Naive B cell (primary cell): ENCODE results near the gene CKM. TPM values are rescaled to one million over a fixed set of nuclear protein-coding genes. Genes with fewer than 3 reads are reported as not detected.
A peak's percentile ranks its signal among the peaks of the same experiment; 100 is the strongest.

Experiments used
- ATAC-seq, 2 donors: fragments of 150-1000 bp; cut with Tn5 transposase; 2 replicates each; pipeline ENCODE4 v1.10.0; 2021; ENCODE audit warnings: low read depth in 2 of 2, mild to moderate bottlenecking in 2 of 2, moderate library complexity in 2 of 2
- DNase-seq: peaks from one replicate; pipeline ENCODE4 v3.0.0; 2022
- H3K27ac Mint-ChIP-seq, 6 donors: one replicate each; pipeline ENCODE4 v1.8.0; 2020 to 2022; ENCODE audit warnings: mild to moderate bottlenecking in 6 of 6, mixed read lengths in 6 of 6, moderate library complexity in 5 of 6, inconsistent platforms in 2 of 6
- H3K27me3 Mint-ChIP-seq, 3 donors: one replicate each; pipeline ENCODE4 v1.8.0; 2021 to 2022; ENCODE audit warnings: mixed read lengths in 3 of 3, mild to moderate bottlenecking in 1 of 3
- H3K36me3 Mint-ChIP-seq, 2 donors: one replicate each; pipeline ENCODE4 v1.8.0; 2020 to 2022; ENCODE audit warnings: mixed read lengths in 2 of 2, inconsistent platforms in 1 of 2, mild to moderate bottlenecking in 1 of 2
- H3K4me1 Mint-ChIP-seq, 3 donors: one replicate each; pipeline ENCODE4 v1.8.0; 2020 to 2022; ENCODE audit warnings: mixed read lengths in 3 of 3, inconsistent platforms in 1 of 3, mild to moderate bottlenecking in 1 of 3, moderate library complexity in 1 of 3
- H3K4me3 Mint-ChIP-seq, 8 donors: one replicate each; pipeline ENCODE4 v1.8.0; 2020 to 2022; ENCODE audit warnings: mild to moderate bottlenecking in 8 of 8, mixed read lengths in 8 of 8, moderate library complexity in 8 of 8, inconsistent platforms in 2 of 8
- H3K9me3 Mint-ChIP-seq, 7 donors: one replicate each; pipeline ENCODE4 v1.8.0; 2020 to 2022; ENCODE audit warnings: mixed read lengths in 7 of 7, mild to moderate bottlenecking in 5 of 7, inconsistent platforms in 2 of 7, moderate library complexity in 1 of 7
- polyA plus RNA-seq, 6 donors: library from polyadenylated mRNA; unstranded; fragments of 300-500 nt; fragmentation: Illumina TruSeq; gene quantifications; one replicate each; pipeline ENCODE4 v1.2.3, GENCODE V29; 2021; ENCODE audit warnings: low read depth in 6 of 6

The CKM gene
- polyA plus RNA-seq, 6 donors from 2014 or later, result not detected

DNA sequence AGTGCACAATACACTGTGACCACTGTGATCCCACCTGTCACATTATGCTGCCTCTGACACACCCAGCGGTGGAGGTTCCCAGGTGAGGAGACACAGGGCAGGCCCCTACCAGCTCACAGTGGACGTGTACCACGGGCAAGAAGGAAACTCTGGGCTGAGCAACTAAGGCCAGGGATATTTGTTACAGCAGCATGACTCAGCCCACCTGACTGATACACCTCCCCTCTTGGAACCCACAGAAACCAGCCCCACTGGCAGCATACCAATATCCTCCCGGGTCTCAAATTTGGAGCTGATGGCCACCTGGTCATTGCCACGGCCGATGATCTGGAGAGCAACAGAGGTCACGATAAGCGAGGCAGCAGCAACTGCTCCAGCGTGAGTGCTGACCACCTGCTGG is 32.7 kb upstream of the CKM start:
- no peak for DNase-seq
- H3K9me3 Mint-ChIP-seq, result no peaks in the 10 kb centered on the region
- no peak overlapping the region for H3K4me3 Mint-ChIP-seq
- peaks cover 0 to 5% (median 0%) of the 10 kb centered on the region in 3 donors for H3K4me1 Mint-ChIP-seq
- peaks cover 5 to 9% of the 10 kb centered on the region in 2 donors for H3K36me3 Mint-ChIP-seq
- no peak overlapping the region for H3K27ac Mint-ChIP-seq
- no peaks in the 10 kb centered on the region for H3K27me3 Mint-ChIP-seq
- ATAC-seq, result no peak

DNA sequence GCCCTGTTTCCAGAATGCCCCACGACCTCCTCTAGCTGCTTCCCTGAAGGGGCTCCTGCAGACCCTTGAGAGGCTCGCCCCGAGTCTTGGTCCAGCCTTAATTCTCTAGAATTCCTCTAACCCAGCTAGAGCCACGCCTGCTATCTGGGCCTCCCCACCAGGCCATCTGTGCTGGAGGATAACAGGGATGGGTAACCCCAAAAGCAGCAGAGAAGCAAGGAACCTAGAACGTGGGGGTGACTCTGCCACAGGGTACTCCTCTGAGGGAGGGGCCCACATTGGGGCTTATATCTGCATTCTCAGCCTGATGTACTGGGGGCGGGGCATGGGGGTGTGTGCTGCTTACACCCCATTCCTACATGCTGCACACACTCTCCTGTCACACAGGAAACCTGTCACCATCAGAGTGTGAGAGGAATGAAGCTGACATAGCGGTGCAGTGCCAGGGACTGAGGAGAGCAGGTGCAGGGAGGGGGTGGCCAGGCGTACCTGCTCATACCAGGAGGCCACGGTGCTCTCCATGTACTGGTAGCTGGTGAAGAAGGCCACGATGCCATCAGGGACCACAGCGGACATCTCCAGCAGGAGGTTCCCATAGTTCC is 31.7 kb upstream of the CKM start:
- DNase-seq, result no peak
- no peak for ATAC-seq
- no peaks in the 10 kb centered on the region for H3K9me3 Mint-ChIP-seq
- no peaks in the 10 kb centered on the region for H3K27me3 Mint-ChIP-seq
- no peak overlapping the region for H3K27ac Mint-ChIP-seq
- peaks cover 0 to 5% (median 0%) of the 10 kb centered on the region in 3 donors for H3K4me1 Mint-ChIP-seq
- H3K4me3 Mint-ChIP-seq, result no peak overlapping the region
- H3K36me3 Mint-ChIP-seq, result peaks cover 5 to 7% of the 10 kb centered on the region in 2 donors

DNA sequence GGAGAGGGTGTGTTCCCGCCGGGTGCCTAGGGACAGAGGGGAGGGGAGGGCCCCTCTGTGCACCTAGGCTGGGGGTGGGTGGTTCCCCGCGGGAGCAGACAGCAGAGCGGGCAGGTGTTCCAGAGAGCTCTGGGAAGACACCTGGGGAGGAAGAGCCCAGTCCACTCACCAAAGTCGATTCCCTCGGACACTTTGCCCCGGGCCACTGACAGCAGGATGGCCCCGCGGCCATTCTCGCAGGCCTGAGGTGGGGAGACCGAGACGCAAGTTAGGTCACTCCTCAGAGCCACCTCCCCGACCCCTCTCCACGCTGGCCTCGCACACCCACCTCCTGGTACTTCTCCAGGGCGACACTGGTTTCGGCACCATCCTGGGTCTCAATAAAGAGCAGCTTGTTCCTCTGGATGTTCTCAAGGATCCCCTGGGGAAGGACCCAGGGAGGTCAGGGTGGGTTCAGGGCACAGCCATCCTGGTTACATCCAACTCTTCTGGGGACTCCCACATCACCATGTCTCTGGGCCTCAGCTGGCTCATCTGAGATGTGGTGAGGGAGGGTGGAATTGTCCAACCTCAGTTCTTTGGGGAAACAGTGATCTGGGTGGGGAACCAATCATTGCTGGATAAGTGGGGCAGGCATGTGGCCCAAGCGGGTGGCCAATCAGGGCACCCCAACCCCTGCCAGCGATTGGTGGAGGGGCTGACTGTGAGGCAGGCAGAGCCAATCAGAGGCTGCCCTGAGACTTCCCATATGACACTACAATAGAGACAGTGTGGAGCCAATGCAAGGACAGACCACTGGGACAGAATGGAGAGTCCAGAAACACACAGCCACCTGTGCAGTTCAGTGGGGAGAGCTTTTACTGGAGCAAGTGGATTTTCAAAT is 30.5 kb upstream of the CKM start:
- peaks cover 0 to 5% (median 0%) of the 10 kb centered on the region in 3 donors for H3K4me1 Mint-ChIP-seq
- H3K36me3 Mint-ChIP-seq, result peaks cover 0 to 5% of the 10 kb centered on the region in 2 donors

DNA sequence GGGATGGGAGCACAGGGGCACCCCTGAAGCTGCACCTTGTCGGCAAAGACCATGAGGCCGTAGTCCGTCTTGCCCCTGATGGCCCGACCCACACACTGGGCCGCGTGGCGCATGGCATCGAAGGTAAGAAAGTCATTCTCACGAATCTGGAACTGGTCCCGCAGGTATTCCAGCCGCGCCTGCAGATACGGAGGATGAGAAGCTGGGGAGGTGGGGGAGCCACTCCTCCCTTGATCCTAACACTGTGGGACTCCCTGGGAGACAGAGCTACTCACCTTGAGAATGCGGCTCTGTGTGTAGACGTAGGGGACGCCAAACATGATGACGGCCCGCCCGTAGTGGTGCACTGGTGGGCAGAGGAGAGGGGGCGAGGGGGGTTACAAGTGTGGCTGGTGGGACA is 29.8 kb upstream of the CKM start:
- H3K4me1 Mint-ChIP-seq, result peaks cover 0 to 5% (median 0%) of the 10 kb centered on the region in 3 donors
- no peak overlapping the region for H3K4me3 Mint-ChIP-seq
- peaks cover 0 to 5% of the 10 kb centered on the region in 2 donors for H3K36me3 Mint-ChIP-seq
- DNase-seq (no peak), ATAC-seq (no peak)
- H3K9me3 Mint-ChIP-seq, result no peaks in the 10 kb centered on the region
- peaks cover 0 to 7% (median 0%) of the 10 kb centered on the region in 3 donors for H3K27me3 Mint-ChIP-seq
- H3K27ac Mint-ChIP-seq, result peak overlapping the region in 1 of 6 donors; percentile 20

More for the DNA sequence above, 30.5 kb upstream of the CKM start:
- Mint-ChIP-seq H3K27me3 (peaks cover 0 to under 1% (median 0%) of the 10 kb centered on the region in 3 donors), H3K27ac (no peak overlapping the region), H3K4me3 (no peak overlapping the region), H3K9me3 (no peaks in the 10 kb centered on the region)
- DNase-seq, result no peak
- ATAC-seq, result no peak

DNA sequence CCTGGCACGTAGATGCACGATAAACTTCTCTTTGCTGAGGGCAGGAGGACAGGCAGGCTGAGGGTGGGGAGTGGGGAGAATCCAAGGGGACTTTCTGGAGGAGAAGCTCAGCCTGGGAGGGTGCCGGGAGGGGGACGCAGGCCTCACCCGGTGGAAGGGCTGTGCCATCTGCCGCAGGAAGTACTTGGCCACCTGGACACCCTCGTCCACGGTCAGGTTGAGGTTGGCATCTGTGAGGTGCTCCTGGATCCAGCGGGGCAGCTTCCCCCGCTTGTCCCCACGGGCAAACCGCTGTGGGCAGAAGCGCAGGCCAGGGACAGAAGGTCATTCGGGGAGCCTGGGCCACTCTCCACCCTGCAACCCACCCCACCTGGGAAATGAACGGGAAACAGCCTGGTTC is 29.4 kb upstream of the CKM start:
- Mint-ChIP-seq H3K27me3 (peaks cover 0 to 11% (median 0%) of the 10 kb centered on the region in 3 donors), H3K4me1 (peaks cover 0 to 5% (median 0%) of the 10 kb centered on the region in 3 donors), H3K27ac (no peak overlapping the region), H3K36me3 (peaks cover 0 to 5% of the 10 kb centered on the region in 2 donors), H3K4me3 (no peak overlapping the region), H3K9me3 (no peaks in the 10 kb centered on the region)
- DNase-seq (no peak), ATAC-seq (no peak)

DNA sequence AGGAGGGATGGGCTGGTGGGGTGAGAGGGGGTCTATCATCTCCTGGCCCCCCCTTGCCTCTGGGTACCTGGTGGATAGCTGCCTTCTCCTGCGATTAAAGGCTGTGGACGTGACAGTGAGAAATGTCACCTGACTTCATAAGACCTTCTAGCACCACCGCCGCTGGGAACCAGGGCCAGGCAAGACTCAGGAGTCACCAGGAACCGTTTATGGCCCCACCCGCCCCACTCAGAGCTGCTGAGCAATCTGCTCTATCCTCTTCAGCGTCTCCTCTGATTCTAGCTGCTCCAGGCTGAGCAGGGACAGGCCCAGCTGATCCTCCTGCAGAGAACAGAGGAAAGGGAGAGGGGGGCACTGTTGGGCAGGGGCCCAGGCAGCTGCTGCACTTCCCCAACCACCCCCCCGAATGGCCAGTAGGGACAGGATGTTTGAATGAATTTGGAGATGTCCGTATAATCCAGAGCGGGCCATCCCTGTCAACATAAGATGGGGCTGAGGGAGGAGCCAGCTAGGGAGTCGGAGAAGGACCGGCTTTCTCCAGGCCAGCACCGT is 28.8 kb upstream of the CKM start:
- Mint-ChIP-seq H3K36me3 (peaks cover 0 to 5% of the 10 kb centered on the region in 2 donors), H3K27me3 (peaks cover 0 to 16% (median 0%) of the 10 kb centered on the region in 3 donors), H3K27ac (no peak overlapping the region), H3K4me3 (no peak overlapping the region), H3K9me3 (no peaks in the 10 kb centered on the region), H3K4me1 (peaks cover 0 to 5% (median 0%) of the 10 kb centered on the region in 3 donors)
- ATAC-seq, result no peak
- DNase-seq, result no peak

DNA sequence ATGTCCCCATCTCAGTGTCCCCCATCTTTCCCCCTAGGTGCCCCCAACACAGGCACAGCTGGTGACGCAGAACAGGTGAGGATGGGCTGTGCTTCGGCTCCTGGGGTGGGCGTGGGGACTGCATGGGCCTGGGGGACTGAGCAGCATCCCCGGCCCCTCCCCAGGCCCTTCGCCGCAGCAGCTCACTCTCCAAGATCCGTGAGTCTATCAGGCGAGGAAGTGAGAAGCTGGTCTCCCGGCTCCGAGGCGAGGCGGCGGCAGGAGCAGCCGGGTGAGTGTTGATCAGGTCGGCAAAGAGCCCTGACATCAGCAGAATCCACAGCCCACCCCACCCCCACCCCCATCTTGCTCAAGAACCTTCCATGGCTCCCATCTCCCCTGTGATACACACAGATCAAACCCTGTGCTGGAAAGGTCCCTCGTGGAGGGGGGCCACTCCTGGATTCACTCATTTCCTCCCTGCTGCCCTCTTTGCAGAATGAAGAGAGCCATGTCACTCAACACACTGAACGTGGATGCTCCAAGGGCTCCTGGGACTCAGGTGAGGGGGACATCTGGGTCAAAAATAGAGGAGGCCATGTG is 27.9 kb upstream of the CKM start:
- H3K4me1 Mint-ChIP-seq, result peaks cover 0 to 5% (median 0%) of the 10 kb centered on the region in 3 donors
- peaks cover 0 to 25% (median 8%) of the 10 kb centered on the region in 3 donors for H3K27me3 Mint-ChIP-seq
- H3K27ac Mint-ChIP-seq, result peak overlapping the region in 1 of 6 donors; percentile 76
- H3K9me3 Mint-ChIP-seq, result no peaks in the 10 kb centered on the region
- DNase-seq (no peak), ATAC-seq (no peak)
- peaks cover 0 to 5% of the 10 kb centered on the region in 2 donors for H3K36me3 Mint-ChIP-seq
- H3K4me3 Mint-ChIP-seq, result no peak overlapping the region

DNA sequence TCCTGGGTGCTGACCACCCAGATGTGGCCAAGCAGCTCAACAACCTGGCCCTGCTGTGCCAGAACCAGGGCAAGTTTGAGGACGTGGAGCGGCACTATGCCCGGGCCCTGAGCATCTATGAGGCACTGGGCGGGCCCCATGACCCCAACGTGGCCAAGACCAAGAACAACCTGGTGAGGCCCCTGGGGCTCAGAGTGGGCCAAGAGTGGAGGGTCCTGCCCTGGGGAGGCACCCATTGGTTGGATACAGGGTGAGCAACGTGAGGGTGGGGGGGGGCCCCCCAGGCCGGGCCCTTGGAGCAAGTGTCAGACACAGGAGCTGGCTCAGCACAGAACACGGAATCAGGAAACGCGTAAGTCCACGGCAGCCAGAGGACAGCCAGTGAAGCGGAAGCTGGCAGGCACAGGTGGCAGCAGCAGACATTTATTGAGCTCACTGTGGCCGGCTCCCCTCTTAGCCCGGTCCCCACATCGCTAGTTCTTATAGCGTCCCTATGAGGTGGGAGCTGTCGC is 26.8 kb upstream of the CKM start:
- Mint-ChIP-seq H3K27ac (no peak overlapping the region), H3K9me3 (no peaks in the 10 kb centered on the region), H3K36me3 (peaks cover 0 to 5% of the 10 kb centered on the region in 2 donors), H3K4me3 (no peak overlapping the region), H3K27me3 (peaks cover 0 to 34% (median 19%) of the 10 kb centered on the region in 3 donors), H3K4me1 (peaks cover 0 to 5% (median 0%) of the 10 kb centered on the region in 3 donors)
- DNase-seq, result no peak
- ATAC-seq, result no peak

DNA sequence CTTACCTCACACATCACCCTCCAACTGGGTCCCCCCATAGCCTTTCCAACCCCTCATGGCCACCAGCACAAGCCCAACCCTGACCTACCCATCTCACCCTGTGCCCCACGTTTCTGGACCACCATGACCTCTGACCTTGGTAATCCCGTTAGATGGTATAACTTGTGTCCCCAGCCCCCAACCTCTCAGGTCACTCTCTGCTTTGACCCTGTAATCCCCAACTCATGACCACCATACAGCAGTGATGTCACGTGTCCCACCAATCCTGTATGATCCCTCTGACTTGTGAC is 26.4 kb upstream of the CKM start:
- Mint-ChIP-seq H3K4me3 (no peak overlapping the region), H3K27me3 (peaks cover 0 to 38% (median 23%) of the 10 kb centered on the region in 3 donors), H3K4me1 (peaks cover 0 to 5% (median 0%) of the 10 kb centered on the region in 3 donors), H3K36me3 (peaks cover 0 to 5% of the 10 kb centered on the region in 2 donors), H3K27ac (peak overlapping the region in 1 of 6 donors; percentile 84), H3K9me3 (no peaks in the 10 kb centered on the region)
- ATAC-seq, result no peak
- no peak for DNase-seq

DNA sequence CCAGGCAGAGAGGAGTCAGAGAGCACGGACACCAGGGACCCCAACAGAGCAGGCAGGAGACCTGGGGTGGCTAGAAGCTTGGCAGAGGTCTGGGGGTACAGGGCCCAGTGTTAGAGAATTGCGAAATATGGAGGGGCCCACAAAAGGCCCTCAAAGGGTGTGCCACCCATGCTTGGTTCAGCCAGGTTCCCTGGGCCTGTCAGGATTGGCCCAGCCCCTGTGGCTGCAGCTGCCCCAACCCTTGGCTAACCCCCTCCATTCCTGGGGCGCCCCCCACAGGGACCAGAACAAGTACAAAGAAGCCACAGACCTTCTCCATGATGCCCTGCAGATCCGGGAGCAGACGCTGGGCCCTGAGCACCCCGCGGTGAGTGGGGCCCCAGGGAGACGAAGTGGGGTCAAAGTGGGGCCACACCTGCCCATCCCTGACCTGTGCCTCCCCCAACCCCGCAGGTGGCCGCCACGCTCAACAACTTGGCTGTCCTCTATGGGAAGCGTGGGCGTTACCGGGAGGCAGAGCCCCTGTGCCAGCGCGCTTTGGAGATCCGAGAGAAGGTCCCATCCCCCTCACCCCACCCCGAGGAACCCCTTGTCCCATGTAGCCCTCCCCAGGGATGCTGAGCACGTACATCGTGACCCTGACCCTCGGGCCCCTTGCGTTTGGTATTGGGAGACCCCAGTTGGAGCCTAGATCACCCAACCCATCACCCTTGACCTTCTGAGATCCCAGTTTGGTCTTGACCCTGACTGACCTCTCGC is 25.9 kb upstream of the CKM start:
- ATAC-seq, result no peak
- peaks cover 0 to 3% (median 0%) of the 10 kb centered on the region in 3 donors for H3K4me1 Mint-ChIP-seq

DNA sequence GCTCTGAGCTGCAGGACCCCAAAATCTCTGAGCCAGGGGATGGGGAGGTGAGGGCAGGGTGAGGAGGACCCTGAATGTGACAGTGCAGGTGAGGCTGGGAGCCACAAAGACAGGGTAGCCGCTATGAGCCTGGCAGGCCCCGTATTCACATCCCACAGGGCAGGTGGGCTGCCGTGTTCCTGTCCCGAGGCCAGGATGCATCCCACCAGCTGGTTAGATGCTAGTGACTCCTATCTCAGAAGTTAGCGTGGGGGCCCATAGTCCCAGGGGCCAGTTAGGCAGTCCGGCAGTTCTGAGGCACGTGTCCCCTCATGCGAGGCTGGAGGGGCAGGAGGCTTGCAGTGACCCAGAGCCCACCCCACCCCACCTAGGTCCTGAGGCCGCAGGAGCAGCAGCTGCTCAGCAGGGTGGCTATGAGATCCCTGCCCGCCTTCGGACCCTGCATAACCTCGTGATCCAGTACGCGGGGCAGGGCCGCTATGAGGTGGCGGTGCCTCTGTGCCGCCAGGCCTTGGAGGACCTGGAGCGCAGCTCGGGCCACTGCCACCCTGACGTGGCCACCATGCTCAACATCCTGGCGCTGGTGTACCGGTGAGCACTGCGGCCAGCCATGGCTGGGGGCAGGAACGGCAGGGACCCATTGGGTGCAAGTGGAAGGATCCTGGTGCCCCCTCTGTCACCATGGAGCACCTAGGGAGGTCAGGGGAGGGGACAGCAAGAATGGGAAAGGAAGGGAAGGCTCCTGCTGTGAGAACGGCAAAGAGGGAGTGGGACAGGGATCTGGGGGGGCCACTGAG is 25.1 kb upstream of the CKM start:
- Mint-ChIP-seq H3K36me3 (no peaks in the 10 kb centered on the region), H3K9me3 (no peaks in the 10 kb centered on the region), H3K4me1 (no peaks in the 10 kb centered on the region), H3K27me3 (peaks cover 5 to 45% (median 24%) of the 10 kb centered on the region in 3 donors), H3K4me3 (no peak overlapping the region), H3K27ac (peak overlapping the region in 1 of 6 donors; percentile 78)
- no peak for DNase-seq
- ATAC-seq, result no peak

More for the DNA sequence above, 25.9 kb upstream of the CKM start:
- H3K9me3 Mint-ChIP-seq, result no peaks in the 10 kb centered on the region
- no peak for DNase-seq
- H3K36me3 Mint-ChIP-seq, result peaks cover 0 to 4% of the 10 kb centered on the region in 2 donors
- H3K27me3 Mint-ChIP-seq, result peaks cover 2 to 41% (median 24%) of the 10 kb centered on the region in 3 donors
- no peak overlapping the region for H3K4me3 Mint-ChIP-seq
- H3K27ac Mint-ChIP-seq, result peak overlapping the region in 2 of 6 donors; percentile 78 to 84

DNA sequence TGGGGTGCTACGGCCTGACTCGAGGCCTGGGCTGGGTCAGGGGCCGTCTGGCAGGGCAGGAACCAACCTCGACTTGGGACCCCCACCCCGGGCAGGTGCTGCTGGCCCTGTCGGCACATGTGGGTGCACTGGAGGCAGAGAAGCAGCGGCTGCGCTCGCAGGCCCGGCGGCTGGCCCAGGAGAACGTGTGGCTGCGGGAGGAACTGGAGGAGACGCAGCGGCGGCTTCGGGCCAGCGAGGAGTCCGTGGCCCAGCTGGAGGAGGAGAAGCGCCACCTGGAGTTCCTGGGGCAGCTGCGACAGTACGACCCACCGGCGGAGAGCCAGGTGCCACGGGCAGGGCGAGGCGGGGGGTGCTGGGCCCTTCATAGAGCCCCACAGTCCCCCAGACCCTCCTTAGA is 23.8 kb upstream of the CKM start:
- Mint-ChIP-seq H3K36me3 (no peaks in the 10 kb centered on the region), H3K27ac (no peak overlapping the region), H3K9me3 (no peaks in the 10 kb centered on the region), H3K27me3 (peaks cover 5 to 45% (median 24%) of the 10 kb centered on the region in 3 donors), H3K4me1 (no peaks in the 10 kb centered on the region), H3K4me3 (no peak overlapping the region)
- ATAC-seq (no peak), DNase-seq (no peak)
